ENCODE measurements around the gene SULT4A1.
"Not testable (repeated sequence)": the region's sequence is repeated elsewhere in the genome, so short reads cannot be mapped to it uniquely, and the experiment has no call there.

Gene SULT4A1

GRCh38 chr22:43885786-43886185 lies 23.5 kb upstream of the SULT4A1 start:
- DNase-seq = no peak

DNA sequence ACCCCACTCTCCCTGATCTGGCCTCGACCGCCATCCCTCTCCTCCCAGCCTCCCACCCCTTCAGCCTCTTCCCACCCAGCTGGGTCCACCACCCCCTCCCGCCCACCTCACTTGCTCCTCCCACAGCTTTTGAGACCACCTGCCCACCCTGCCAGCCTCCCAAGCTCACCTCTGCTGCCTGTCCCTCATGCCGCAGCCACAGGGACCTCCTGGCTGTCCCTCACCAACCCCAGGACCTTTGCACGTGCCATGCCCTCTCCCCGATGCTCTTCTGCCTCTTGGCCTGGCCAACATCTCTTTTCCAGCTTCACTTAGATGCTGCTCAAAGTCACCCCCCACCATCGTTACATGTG lies 23.0 kb upstream of the SULT4A1 start:
- DNase-seq = no peak

DNA sequence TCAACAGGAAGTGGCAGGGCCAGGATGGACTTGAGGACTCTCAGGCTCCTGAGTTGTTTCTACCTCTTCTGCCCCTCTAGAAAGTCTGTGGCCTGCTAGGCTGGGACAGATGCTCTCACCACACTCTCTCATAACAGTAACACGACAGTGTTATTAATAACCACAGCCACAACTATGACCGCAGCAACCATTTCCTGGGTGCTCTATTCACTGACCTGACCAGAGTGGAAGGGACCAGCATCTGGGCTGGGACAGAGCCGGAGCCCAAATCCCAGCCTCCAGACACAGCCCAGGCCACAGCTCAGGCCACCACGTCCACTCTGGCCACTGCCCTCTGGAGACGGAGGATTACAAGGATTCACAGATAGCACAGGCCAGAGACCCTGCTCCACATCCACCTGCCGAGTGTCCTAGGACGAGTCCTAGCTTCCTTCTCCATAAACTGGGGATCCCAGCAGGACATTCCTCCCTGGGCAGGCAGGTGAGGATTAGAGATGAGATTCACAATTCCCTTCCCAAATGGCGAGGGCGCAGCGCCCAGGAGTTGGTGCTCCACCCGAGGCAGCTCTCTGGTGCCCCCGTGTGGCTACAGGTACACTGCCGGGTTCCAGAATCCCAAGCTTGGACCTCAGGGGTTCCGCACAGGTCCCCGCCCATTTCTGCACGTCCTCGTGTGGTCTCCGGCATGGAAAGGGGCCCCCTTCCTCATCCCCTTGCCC lies 22.4 kb upstream of the SULT4A1 start:
- peak; percentile 52 for DNase-seq

DNA sequence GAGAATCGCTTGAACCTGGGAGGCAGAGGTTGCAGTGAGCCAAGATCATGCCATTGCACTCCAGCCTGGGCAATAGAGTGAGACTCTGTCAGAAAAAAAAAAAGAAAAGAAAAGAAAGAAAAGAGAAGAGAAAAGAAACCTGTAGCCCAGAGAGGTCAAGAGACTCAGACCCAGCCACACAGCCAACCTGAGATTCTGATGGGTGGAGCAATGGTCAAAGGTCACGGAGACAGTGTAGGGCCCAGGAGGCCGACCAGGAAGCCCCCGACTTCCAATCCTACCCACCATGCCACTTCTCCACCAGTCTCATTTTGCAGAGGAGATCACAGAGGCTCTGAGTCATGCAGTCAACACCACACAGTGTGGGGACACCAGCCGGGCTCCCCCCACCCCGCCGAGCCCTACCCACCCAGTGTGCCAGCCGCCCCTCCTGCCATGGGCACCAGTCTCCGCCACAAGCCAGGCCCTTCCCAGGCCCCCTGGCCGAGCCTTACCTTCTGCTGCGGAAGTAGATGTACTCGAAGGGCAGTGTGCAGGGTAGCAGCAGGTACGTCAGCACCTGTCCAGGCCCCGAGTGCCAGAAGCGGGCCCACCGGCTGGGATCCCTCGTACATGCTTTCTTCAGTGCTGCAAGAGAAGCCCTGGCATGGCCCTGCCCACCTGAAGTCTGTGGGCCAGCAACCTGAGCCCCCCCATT lies 21.6 kb upstream of the SULT4A1 start:
- DNase-seq = no peak

GRCh38 chr22:43883012-43883661 lies 20.8 kb upstream of the SULT4A1 start:
- no peak for DNase-seq

GRCh38 chr22:43882122-43882767 lies 19.9 kb upstream of the SULT4A1 start:
- no peak for DNase-seq

GRCh38 chr22:43881091-43882061 lies 19.1 kb upstream of the SULT4A1 start:
- DNase-seq = no peak

DNA sequence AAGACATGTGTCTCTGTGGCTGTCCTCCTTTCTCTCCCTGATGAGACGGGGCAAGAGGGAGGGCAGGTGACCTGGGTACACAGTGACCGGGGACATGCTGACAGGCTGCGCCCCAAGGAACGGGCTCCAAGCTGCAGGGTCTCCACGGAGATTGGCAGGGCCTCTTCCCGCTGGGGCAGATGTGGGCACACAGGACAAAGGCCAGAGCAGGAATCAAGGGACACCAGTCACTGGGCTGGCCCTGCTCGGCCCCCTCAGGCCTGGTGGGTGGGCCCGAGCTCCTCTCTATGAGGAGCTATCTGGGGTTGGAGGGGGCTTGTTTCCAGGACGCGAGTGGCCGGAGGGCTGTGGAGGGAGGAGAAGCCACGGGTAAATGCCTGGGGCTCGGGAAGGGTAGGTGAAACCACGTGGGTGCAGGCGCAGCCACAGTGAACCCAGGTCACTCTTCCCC lies 18.3 kb upstream of the SULT4A1 start:
- DNase-seq = no peak

DNA sequence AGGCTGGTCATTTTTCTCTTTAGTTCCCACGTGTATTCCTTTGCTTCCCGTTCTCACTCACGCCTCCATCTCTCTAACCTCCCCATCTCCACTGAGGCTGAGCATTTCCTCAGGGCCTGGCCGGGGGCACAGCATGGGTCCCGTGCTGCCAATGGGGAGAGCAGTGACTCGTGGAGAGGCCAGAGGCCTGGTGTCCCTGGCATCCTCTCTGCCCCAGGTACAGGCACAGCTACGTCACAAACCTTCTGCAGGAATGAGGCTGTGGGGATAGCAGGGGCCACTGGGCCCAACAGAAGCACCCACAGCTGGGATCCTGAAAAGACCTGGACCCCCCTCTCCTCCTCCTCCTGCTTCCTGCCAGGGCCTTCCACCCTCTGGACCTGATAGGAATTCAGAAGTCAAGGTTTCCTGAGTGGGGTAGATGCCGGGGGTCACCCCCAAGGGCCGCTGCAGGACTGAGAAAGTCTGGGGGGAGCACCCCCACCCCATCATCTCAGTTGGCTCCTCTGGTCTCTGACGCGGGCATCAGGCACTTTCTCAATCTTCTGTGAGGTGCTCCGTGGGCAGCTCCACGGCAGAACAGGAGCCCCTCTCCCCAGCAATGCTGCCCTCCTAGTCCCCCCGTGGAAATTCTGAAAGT lies 17.7 kb upstream of the SULT4A1 start:
- DNase-seq = no peak

GRCh38 chr22:43878831-43879550 lies 16.7 kb upstream of the SULT4A1 start:
- no peak for DNase-seq

GRCh38 chr22:43878079-43878795 lies 15.9 kb upstream of the SULT4A1 start:
- no peak for DNase-seq

- DNase-seq = no peak
Observed at GRCh38 chr22:43876866-43877509, 14.7 kb upstream of the SULT4A1 start.

DNA sequence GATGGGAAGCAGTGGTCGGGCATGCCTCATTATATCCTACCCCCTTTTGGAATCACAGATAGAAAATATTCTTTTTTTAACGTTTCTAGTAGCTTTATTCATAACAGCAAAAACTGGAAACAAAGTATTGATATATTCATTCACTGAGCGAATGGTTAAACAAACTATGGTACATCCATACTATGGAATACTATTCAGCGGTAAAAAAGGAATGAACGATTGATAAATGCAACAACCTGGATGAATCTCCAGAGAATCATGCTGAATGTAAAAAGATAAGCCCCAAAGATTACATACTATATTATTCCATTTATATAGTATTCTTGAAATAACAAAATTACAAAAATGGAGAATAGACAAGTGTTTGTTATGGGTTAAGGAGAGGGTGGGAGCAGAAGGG lies 7.5 kb upstream of the SULT4A1 start:
- no peak for DNase-seq

DNA sequence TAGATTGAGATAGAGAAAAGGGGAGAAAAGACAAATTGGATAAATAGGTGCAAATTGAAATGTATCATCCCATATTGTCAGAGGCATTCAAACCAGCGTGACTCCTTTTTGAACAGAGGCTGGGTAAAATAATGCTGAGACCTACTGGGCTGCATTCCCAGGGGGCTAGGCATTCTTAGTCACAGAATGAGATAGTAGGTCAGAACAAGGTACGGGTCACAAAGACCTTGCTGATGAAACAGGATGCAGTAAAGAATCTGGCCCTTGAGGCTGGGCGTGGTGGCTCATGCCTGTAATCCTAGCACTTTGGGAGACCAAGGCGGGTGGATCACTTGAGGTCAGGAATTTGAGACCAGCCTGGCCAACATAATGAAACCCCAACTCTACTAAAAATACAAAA lies 6.7 kb upstream of the SULT4A1 start:
- DNase-seq = not testable (repeated sequence)

- no peak for DNase-seq
Observed at GRCh38 chr22:43867839-43868635, 5.7 kb upstream of the SULT4A1 start.

GRCh38 chr22:43862882-43863202 lies 529 bp upstream of the SULT4A1 start:
- DNase-seq = no peak

DNA sequence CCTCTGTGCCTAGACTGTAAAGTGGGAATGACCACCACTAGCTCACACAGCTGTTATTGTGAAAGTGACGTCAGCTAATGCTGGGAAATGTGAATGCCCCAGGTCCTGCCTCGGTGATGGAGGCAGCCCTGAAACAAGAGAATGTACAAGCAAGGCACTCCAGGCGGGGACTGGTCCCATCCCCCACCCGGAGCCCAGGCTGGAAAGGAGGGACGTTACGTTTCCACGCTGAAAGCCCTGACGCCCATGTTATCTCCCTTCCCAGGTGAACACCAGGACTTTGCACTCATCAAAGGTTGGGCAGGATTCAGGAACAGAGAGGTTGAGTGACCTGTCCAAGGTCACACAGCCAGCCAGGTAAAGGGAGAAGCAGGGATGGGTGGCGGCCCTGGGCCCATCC lies 784 bp downstream of the SULT4A1 start:
- no peak for DNase-seq

GRCh38 chr22:43860831-43861230 lies 1.5 kb downstream of the SULT4A1 start:
- DNase-seq = no peak

DNA sequence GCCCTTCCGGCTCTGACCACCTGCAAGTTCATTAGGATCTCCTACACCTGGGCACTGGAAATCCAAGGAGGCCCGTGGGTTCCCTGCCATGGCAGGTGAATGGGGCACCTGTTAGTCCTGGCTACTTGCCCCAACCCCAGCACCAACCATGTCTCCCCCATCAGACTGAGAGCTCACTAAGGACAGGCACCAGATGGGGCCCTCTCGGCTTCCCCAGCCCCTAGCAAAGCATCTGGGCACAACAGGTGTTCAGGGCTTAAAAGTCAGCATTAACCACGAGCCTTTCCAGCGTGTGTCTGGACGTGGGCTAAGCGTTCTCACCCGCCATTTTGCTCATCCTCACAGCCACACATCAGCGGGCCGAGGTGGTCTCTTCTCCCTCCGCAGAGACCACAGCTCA lies 2.2 kb downstream of the SULT4A1 start:
- DNase-seq = no peak

Measured in NK-92 treated with Interleukin-12 subunit alpha and Interleukin-12 subunit beta, amount 100 ng/mL, for 24 hours (cell line).